ENCODE data around the gene HPSE2. TPM values are rescaled to one million over a fixed set of nuclear protein-coding genes. Genes with fewer than 3 reads are reported as not detected.

Gene HPSE2
- total RNA-seq, 1 experiment from 2014 or later: 0.20 TPM

DNA sequence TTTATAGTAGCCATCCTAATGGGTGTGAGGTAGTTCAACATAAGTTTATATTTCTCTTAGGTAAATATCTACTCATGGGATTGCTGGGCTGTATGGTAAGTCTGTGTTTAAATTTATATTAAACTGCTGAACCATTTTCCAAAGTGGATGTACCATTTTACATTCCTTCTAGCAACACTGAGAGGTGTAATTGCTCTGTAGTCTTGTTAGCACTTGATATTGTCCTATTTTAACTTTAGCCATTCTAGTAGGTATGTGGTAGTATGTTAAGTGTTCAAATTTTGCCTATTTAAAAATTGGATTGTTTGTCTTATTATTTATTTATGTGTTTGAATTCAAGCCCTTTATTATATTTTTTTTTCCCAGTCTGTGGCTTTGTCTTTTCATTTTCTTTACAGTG, 786.4 kb downstream of the HPSE2 start:
- Histone ChIP-seq H4K20me1 (ENCODE audit: control insufficient read depth, insufficient read depth, insufficient read length) (no peaks in the 10 kb centered on the region), H3K18ac (ENCODE audit: insufficient read length, low read depth, low read length) (no peak overlapping the region), H3K27me3 (ENCODE audit: insufficient read depth, low read length) (no peaks in the 10 kb centered on the region), H4K91ac (ENCODE audit: insufficient read length, low read depth, low read length) (no peak overlapping the region), H3K56ac (ENCODE audit: insufficient read length, low read depth, low read length) (no peak overlapping the region), H2AFZ (ENCODE audit: low read length) (no peak overlapping the region), H3K23ac (ENCODE audit: insufficient read length, low read depth, low read length) (no peak overlapping the region), H2AK5ac (ENCODE audit: insufficient read length, low read length) (no peak overlapping the region), H3K9ac (ENCODE audit: extremely low read depth, insufficient read length, low read length) (no peak overlapping the region), H3K79me2 (ENCODE audit: insufficient read depth, low read length) (no peaks in the 10 kb centered on the region), H3K79me1 (ENCODE audit: insufficient read depth, low read depth, low read length, poor library complexity, severe bottlenecking) (no peaks in the 10 kb centered on the region), H3K4ac (ENCODE audit: low read depth, low read length) (no peak overlapping the region), H2BK12ac (ENCODE audit: insufficient read length, low read depth, low read length) (no peak overlapping the region), H3K27ac (ENCODE audit: insufficient read length, low read depth, low read length) (no peak overlapping the region), H3K4me2 (ENCODE audit: insufficient read depth, insufficient read length, low read length) (no peak overlapping the region), H3T11ph (ENCODE audit: low read length) (no peak overlapping the region), H2BK20ac (ENCODE audit: low read depth, low read length, poor library complexity, severe bottlenecking) (no peak overlapping the region), H3K4me1 (ENCODE audit: insufficient read depth, low read length) (no peaks in the 10 kb centered on the region), H3K23me2 (ENCODE audit: insufficient read length, low read depth, low read length, poor library complexity, severe bottlenecking) (no peaks in the 10 kb centered on the region), H3K9me3 (ENCODE audit: control insufficient read depth, low read depth, low read length) (no peaks in the 10 kb centered on the region), H4K5ac (ENCODE audit: insufficient read length, low read depth, low read length) (no peak overlapping the region), H2BK5ac (ENCODE audit: insufficient read length, low read length) (no peak overlapping the region), H2BK120ac (ENCODE audit: low read depth, low read length, poor library complexity, severe bottlenecking) (no peak overlapping the region), H2BK15ac (ENCODE audit: low read depth, low read length) (no peak overlapping the region), H3K14ac (ENCODE audit: insufficient read depth, low read length) (no peak overlapping the region), H4K8ac (replicated peaks; ENCODE audit: insufficient read length, low read depth, low read length) (no peak overlapping the region)
- H3K36me3 Mint-ChIP-seq (ENCODE audit: insufficient read depth in 1 of 3, low read depth in 3 of 3): peaks cover 9 to 11% (median 9%) of the 10 kb centered on the region in 3 experiments
- TF ChIP-seq, protein P1, sequence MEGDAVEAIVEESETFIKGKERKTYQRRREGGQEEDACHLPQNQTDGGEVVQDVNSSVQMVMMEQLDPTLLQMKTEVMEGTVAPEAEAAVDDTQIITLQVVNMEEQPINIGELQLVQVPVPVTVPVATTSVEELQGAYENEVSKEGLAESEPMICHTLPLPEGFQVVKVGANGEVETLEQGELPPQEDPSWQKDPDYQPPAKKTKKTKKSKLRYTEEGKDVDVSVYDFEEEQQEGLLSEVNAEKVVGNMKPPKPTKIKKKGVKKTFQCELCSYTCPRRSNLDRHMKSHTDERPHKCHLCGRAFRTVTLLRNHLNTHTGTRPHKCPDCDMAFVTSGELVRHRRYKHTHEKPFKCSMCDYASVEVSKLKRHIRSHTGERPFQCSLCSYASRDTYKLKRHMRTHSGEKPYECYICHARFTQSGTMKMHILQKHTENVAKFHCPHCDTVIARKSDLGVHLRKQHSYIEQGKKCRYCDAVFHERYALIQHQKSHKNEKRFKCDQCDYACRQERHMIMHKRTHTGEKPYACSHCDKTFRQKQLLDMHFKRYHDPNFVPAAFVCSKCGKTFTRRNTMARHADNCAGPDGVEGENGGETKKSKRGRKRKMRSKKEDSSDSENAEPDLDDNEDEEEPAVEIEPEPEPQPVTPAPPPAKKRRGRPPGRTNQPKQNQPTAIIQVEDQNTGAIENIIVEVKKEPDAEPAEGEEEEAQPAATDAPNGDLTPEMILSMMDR (conservative IDR thresholded peaks at IDR 0.05): no peak
- no peak for DNase-seq
- H3K9me3 Mint-ChIP-seq: peaks cover 0 to 2% of the 10 kb centered on the region in 2 experiments; a peak in 2 of 5 replicates
- H3K27me3 Mint-ChIP-seq (ENCODE audit: low read depth): peaks cover 6% of the 10 kb centered on the region; the same call in 1 of the 2 replicates
- H3K27ac Mint-ChIP-seq: no peak overlapping the region
- H3K4me3 Mint-ChIP-seq: no peak overlapping the region
- H3K4me1 Mint-ChIP-seq: peaks cover 12 to 15% of the 10 kb centered on the region in 2 experiments
